HL-60 (cell line): Measurements from ENCODE around the gene RPAIN.

ENCODE experiments used
- GABPA ChIP-seq: IDR thresholded peaks from 2 replicates; pipeline ENCODE4 v1.6.1; 2012; ENCODE audit warnings: low read depth
- POLR2AphosphoS5 ChIP-seq: IDR thresholded peaks from 2 replicates; pipeline ENCODE4 v1.6.1; 2012; ENCODE audit warnings: low read depth
- REST ChIP-seq: IDR thresholded peaks from 2 replicates; pipeline ENCODE4 v1.6.1; 2012; ENCODE audit warnings: low read depth; ENCODE audit not compliant: insufficient replicate concordance
- SPI1 ChIP-seq: IDR thresholded peaks from 2 replicates; pipeline ENCODE4 v1.6.1; 2012; ENCODE audit warnings: low read depth, mild to moderate bottlenecking, borderline replicate concordance
- TF ChIP-seq, protein P1 (sequence below): IDR thresholded peaks from one replicate; pipeline ENCODE4 v1.5.1; 2011; ENCODE audit warnings: low read length, control low read depth, inconsistent platforms; ENCODE audit not compliant: insufficient read depth

- TF ChIP-seq, protein P1, sequence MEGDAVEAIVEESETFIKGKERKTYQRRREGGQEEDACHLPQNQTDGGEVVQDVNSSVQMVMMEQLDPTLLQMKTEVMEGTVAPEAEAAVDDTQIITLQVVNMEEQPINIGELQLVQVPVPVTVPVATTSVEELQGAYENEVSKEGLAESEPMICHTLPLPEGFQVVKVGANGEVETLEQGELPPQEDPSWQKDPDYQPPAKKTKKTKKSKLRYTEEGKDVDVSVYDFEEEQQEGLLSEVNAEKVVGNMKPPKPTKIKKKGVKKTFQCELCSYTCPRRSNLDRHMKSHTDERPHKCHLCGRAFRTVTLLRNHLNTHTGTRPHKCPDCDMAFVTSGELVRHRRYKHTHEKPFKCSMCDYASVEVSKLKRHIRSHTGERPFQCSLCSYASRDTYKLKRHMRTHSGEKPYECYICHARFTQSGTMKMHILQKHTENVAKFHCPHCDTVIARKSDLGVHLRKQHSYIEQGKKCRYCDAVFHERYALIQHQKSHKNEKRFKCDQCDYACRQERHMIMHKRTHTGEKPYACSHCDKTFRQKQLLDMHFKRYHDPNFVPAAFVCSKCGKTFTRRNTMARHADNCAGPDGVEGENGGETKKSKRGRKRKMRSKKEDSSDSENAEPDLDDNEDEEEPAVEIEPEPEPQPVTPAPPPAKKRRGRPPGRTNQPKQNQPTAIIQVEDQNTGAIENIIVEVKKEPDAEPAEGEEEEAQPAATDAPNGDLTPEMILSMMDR = no peak
- TF ChIP-seq POLR2AphosphoS5 = no peak
- TF ChIP-seq SPI1 = no peak
- TF ChIP-seq GABPA = no peak
- TF ChIP-seq REST = no peak
Measured at GRCh38 chr17:5444209-5444608, 24.2 kb downstream of the RPAIN start.
